Stimulated activated effector memory CD8-positive, alpha-beta T cell treated with anti-CD3 and anti-CD28 coated beads, Interleukin-12 subunit alpha, Interleukin-12 subunit beta, amount 100 ng/mL, for 72 hours (primary cell): ENCODE measurements around the gene TUSC2.

ENCODE experiments used
- ATAC-seq: fragments of 150-1000 bp; cut with Tn5 transposase; 2 replicates; pipeline ENCODE4 v1.10.0; 2021
- DNase-seq, 2 donors: peaks; one replicate each; pipeline ENCODE4 v3.0.0; 2021 to 2022; ENCODE audit warnings: low spot score in 2 of 2
- H3K27ac Mint-ChIP-seq: one replicate; pipeline ENCODE4 v1.8.0; 2022; ENCODE audit warnings: mild to moderate bottlenecking, mixed read lengths
- H3K36me3 Mint-ChIP-seq: one replicate; pipeline ENCODE4 v1.8.0; 2022; ENCODE audit warnings: mild to moderate bottlenecking, mixed read lengths
- H3K4me1 Mint-ChIP-seq: one replicate; pipeline ENCODE4 v1.8.0; 2022; ENCODE audit warnings: mixed read lengths
- H3K4me3 Mint-ChIP-seq: one replicate; pipeline ENCODE4 v1.8.0; 2022; ENCODE audit warnings: mild to moderate bottlenecking, mixed read lengths
- H3K9me3 Mint-ChIP-seq: one replicate; pipeline ENCODE4 v1.8.0; 2022; ENCODE audit warnings: mixed read lengths

TUSC2 gene

GRCh38 chr3:50299929-50300680 lies 27.9 kb downstream of the TUSC2 start:
- ATAC-seq, result peak; percentile 9

GRCh38 chr3:50299638-50299928 lies 28.4 kb downstream of the TUSC2 start:
- Mint-ChIP-seq H3K27ac (peak overlapping the region; percentile 97), H3K4me1 (peaks cover 42% of the 10 kb centered on the region), H3K36me3 (peaks cover 7% of the 10 kb centered on the region), H3K4me3 (peak overlapping the region; percentile 98), H3K9me3 (no peaks in the 10 kb centered on the region)
- ATAC-seq, result no peak
- no peak for DNase-seq

More at GRCh38 chr3:50299929-50300680, 27.9 kb downstream of the TUSC2 start:
- Mint-ChIP-seq H3K27ac (peak overlapping the region; percentile 97), H3K4me3 (peak overlapping the region; percentile 98), H3K36me3 (peaks cover 7% of the 10 kb centered on the region), H3K9me3 (no peaks in the 10 kb centered on the region), H3K4me1 (peaks cover 45% of the 10 kb centered on the region)
- no peak for DNase-seq

GRCh38 chr3:50298836-50299637 lies 29.0 kb downstream of the TUSC2 start, which contains the start of the genes HYAL3 and NAA80:
HYAL3 (minus strand) TSS chr3:50299405; CDS start chr3:50295602, 3,803 bp downstream.
NAA80 (minus strand) TSS chr3:50299405; CDS start chr3:50297463, 1,942 bp downstream.
- Mint-ChIP-seq H3K9me3 (no peaks in the 10 kb centered on the region), H3K27ac (peak within 1 kb of the TSS; percentile 97), H3K4me3 (peak within 1 kb of the TSS; percentile 98), H3K4me1 (peaks cover 39% of the 10 kb centered on the region), H3K36me3 (peaks cover 7% of the 10 kb centered on the region)
- peak; percentile 90 for ATAC-seq
- DNase-seq, result peak; percentile 95 to 99

- H3K4me3 Mint-ChIP-seq, result peak overlapping the region; percentile 98
- H3K4me1 Mint-ChIP-seq, result peaks cover 40% of the 10 kb centered on the region
- ATAC-seq (no peak), DNase-seq (no peak)
- H3K27ac Mint-ChIP-seq, result peak overlapping the region; percentile 97
- peaks cover 7% of the 10 kb centered on the region for H3K36me3 Mint-ChIP-seq
- H3K9me3 Mint-ChIP-seq, result no peaks in the 10 kb centered on the region
Observed at GRCh38 chr3:50297896-50298725, 29.9 kb downstream of the TUSC2 start.

GRCh38 chr3:50297384-50297775 lies 30.6 kb downstream of the TUSC2 start:
- ATAC-seq, result no peak
- Mint-ChIP-seq H3K36me3 (peaks cover 11% of the 10 kb centered on the region), H3K27ac (peak overlapping the region; percentile 71), H3K4me1 (peaks cover 42% of the 10 kb centered on the region), H3K9me3 (no peaks in the 10 kb centered on the region), H3K4me3 (peak overlapping the region; percentile 98)
- DNase-seq, result no peak

- ATAC-seq, result no peak
- Mint-ChIP-seq H3K4me1 (peaks cover 44% of the 10 kb centered on the region), H3K27ac (peak overlapping the region; percentile 71), H3K36me3 (peaks cover 15% of the 10 kb centered on the region), H3K9me3 (no peaks in the 10 kb centered on the region), H3K4me3 (peak overlapping the region; percentile 98)
- DNase-seq, result no peak
Observed at GRCh38 chr3:50296721-50297383, 31.2 kb downstream of the TUSC2 start.

- Mint-ChIP-seq H3K4me1 (peaks cover 48% of the 10 kb centered on the region), H3K36me3 (peaks cover 21% of the 10 kb centered on the region), H3K27ac (peak overlapping the region; percentile 71), H3K4me3 (no peak overlapping the region), H3K9me3 (no peaks in the 10 kb centered on the region)
- DNase-seq (no peak), ATAC-seq (no peak)
Observed at GRCh38 chr3:50295553-50296431, 32.2 kb downstream of the TUSC2 start.

- peaks cover 42% of the 10 kb centered on the region for H3K4me1 Mint-ChIP-seq
- no peak for ATAC-seq
- H3K4me3 Mint-ChIP-seq, result no peak overlapping the region
- DNase-seq, result no peak
- peaks cover 30% of the 10 kb centered on the region for H3K36me3 Mint-ChIP-seq
- H3K27ac Mint-ChIP-seq, result no peak overlapping the region
- no peaks in the 10 kb centered on the region for H3K9me3 Mint-ChIP-seq
Observed at GRCh38 chr3:50294492-50295403, 33.3 kb downstream of the TUSC2 start.

- DNase-seq (no peak), ATAC-seq (no peak)
- Mint-ChIP-seq H3K4me3 (no peak overlapping the region), H3K9me3 (no peaks in the 10 kb centered on the region), H3K4me1 (peaks cover 41% of the 10 kb centered on the region), H3K27ac (no peak overlapping the region), H3K36me3 (peaks cover 34% of the 10 kb centered on the region)
Observed at GRCh38 chr3:50294089-50294488, 33.9 kb downstream of the TUSC2 start.

GRCh38 chr3:50293079-50293801 lies 34.8 kb downstream of the TUSC2 start:
- peaks cover 38% of the 10 kb centered on the region for H3K4me1 Mint-ChIP-seq
- ATAC-seq (no peak), DNase-seq (no peak)
- peak overlapping the region; percentile 88 for H3K4me3 Mint-ChIP-seq
- H3K36me3 Mint-ChIP-seq, result peaks cover 39% of the 10 kb centered on the region
- peak overlapping the region; percentile 98 for H3K27ac Mint-ChIP-seq
- no peaks in the 10 kb centered on the region for H3K9me3 Mint-ChIP-seq

GRCh38 chr3:50292159-50293078 lies 35.6 kb downstream of the TUSC2 start, which contains the start of gene IFRD2:
IFRD2 (minus strand) TSS chr3:50292429; CDS start chr3:50292274, 155 bp downstream.
- ATAC-seq, result peak; percentile 98
- H3K36me3 Mint-ChIP-seq, result peaks cover 47% of the 10 kb centered on the region
- no peaks in the 10 kb centered on the region for H3K9me3 Mint-ChIP-seq
- peak within 1 kb of the TSS; percentile 98 for H3K27ac Mint-ChIP-seq
- peaks cover 30% of the 10 kb centered on the region for H3K4me1 Mint-ChIP-seq
- DNase-seq, result peak; percentile 82 to 93
- peak within 1 kb of the TSS; percentile 88 for H3K4me3 Mint-ChIP-seq
